Muscle layer of duodenum (tissue), 2 donors: ENCODE data around the gene WHAMM.
"Not testable (repeated sequence)": the region's sequence is repeated elsewhere in the genome, so short reads cannot be mapped to it uniquely, and the experiment has no call there.

ENCODE experiments used
- H3K27ac ChIP-seq: one replicate; pipeline ENCODE4 v1.7.0; 2013; ENCODE audit warnings: mild to moderate bottlenecking, low read length
- H3K27me3 ChIP-seq: one replicate; pipeline ENCODE4 v1.7.0; 2013; ENCODE audit warnings: low read depth, mild to moderate bottlenecking, control low read depth, low read length
- H3K36me3 ChIP-seq, 2 donors: one replicate each; pipeline ENCODE4 v1.7.0; 2013; ENCODE audit warnings: low read length in 2 of 2, control low read depth in 1 of 2, mild to moderate bottlenecking in 1 of 2; ENCODE audit not compliant: insufficient read depth in 2 of 2, control insufficient read depth in 1 of 2
- H3K4me1 ChIP-seq, 2 donors: one replicate each; pipeline ENCODE4 v1.7.0; 2013; ENCODE audit warnings: low read length in 2 of 2, mild to moderate bottlenecking in 2 of 2, control low read depth in 1 of 2, moderate library complexity in 1 of 2; ENCODE audit not compliant: insufficient read depth in 2 of 2, control insufficient read depth in 1 of 2
- H3K4me3 ChIP-seq, 2 donors: one replicate each; pipeline ENCODE4 v1.7.0; 2013; ENCODE audit warnings: low read length in 2 of 2, low read depth in 1 of 2, mild to moderate bottlenecking in 1 of 2
- H3K9me3 ChIP-seq, 2 donors: one replicate each; pipeline ENCODE4 v1.7.0; 2013; ENCODE audit warnings: low read length in 2 of 2, control low read depth in 1 of 2, mild to moderate bottlenecking in 1 of 2; ENCODE audit not compliant: control insufficient read depth in 1 of 2
- donor health status: healthy.

WHAMM gene

DNA sequence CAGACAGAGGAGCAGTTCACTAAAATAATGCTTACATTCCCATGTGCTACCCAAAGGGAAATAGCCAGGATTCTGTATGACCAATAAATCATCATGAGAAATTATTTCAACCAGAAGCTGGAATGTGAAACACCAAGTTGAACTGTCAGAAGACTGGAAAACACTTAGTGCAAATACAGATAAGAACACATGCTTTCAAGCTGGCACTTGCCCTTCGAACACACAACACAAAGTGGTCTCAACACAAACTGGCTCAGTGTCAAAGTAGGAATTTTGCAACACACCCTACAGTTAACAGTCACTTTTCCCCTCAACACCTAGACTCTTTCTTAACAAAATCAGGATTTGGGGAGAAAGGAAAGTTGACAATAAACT lies 4.9 kb upstream of the WHAMM start:
- Histone ChIP-seq H3K4me1 (peaks cover 0 to 4% of the 10 kb centered on the region in 2 donors), H3K36me3 (no peaks in the 10 kb centered on the region), H3K4me3 (no peak overlapping the region), H3K9me3 (no peaks in the 10 kb centered on the region), H3K27me3 (no peaks in the 10 kb centered on the region), H3K27ac (no peak overlapping the region)

DNA sequence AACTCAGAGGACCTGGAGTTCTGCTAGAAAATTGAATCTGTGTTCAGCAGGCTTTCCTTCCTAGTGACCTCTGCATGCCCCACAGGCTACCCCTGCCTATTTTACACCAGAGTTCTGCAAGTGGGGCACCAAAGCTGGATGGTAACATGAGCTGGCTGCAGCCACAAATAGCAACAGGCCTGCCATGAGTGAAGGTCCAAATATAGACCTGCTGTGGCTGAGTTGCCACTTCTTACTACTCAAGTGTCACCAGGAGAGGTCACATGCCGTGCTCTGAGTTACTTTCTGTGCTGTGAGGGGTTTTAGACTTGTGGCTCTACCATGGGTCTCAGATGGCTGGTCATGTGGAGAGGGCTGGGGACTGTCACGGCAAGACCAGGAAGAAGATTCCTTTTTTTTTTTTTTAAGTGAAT lies 3.4 kb upstream of the WHAMM start, which contains the start of gene FSD2:
FSD2 (minus strand) TSS at position 76 of the 413 bp plus-strand sequence. CDS start 18,679 bp downstream, outside the sequence.
- Histone ChIP-seq H3K4me1 (peaks cover 0 to 4% of the 10 kb centered on the region in 2 donors), H3K27ac (no peak within 1 kb of the TSS), H3K9me3 (no peaks in the 10 kb centered on the region), H3K36me3 (peaks cover 0 to 6% of the 10 kb centered on the region in 2 donors), H3K4me3 (no peak within 1 kb of the TSS), H3K27me3 (no peaks in the 10 kb centered on the region)

DNA sequence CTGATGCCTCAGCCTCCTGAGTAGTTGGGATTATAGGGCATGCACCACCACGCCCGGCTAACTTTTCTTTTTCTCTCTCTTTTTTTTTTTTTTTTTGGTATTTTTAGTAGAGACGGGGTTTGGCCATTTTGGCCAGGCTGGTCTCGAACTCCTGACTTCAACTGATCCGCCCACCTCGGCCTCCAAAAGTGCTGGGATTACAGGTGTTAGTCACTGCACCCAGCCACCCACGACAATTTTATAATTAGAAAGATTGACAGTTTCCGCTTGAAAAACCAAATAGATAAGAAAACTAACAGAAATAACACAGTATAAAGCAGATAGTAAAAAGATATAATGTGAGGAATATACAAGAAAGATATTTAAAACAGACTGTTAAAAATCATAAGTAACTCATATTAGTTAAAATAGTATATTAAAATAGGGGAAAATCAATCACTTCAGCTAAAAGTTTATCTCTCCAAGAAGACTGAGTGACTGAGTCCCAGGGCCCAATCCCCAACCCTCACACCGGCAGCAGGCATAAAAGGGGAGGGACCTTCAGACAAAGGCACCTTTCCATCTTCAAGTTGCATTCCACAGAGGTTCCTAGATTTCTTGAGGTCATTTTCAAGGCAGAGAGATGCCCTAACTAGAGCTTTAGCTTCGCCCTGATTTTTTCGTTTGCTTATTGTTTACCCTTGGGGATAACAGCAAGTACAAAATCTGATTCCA lies 1.4 kb upstream of the WHAMM start:
- no peak overlapping the region for H3K27ac ChIP-seq

DNA sequence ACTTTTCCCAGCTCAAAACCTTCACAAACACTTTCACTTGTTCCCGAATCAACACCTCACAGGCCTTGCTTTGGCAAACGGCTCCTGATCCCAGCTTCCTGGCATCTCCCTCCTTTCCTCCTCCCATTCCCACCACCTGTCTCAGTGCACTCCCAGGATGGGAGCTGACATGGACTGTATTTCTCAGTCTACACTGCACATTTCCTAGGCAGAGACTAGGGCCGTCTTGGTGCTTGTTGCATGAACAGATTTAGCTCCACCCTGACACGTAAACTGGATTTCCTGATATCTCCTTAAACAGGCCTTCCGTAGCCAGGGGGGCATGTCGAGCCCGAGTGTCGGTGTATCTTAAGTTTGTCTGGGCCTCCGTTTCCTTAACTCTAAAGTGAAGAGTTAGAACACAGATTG lies 790 bp upstream of the WHAMM start:
- H3K4me1 ChIP-seq, result peaks cover 0 to 14% of the 10 kb centered on the region in 2 donors
- no peaks in the 10 kb centered on the region for H3K27me3 ChIP-seq
- peak overlapping the region; percentile 86 for H3K27ac ChIP-seq
- peaks cover 0 to 7% of the 10 kb centered on the region in 2 donors for H3K36me3 ChIP-seq
- H3K4me3 ChIP-seq, result peak overlapping the region in 1 of 2 donors; percentile 57
- H3K9me3 ChIP-seq, result no peaks in the 10 kb centered on the region

More for the DNA sequence above, 1.4 kb upstream of the WHAMM start:
- Histone ChIP-seq H3K4me3 (no peak overlapping the region), H3K36me3 (peaks cover 0 to 7% of the 10 kb centered on the region in 2 donors), H3K4me1 (peaks cover 0 to 14% of the 10 kb centered on the region in 2 donors), H3K27me3 (no peaks in the 10 kb centered on the region), H3K9me3 (no peaks in the 10 kb centered on the region)

DNA sequence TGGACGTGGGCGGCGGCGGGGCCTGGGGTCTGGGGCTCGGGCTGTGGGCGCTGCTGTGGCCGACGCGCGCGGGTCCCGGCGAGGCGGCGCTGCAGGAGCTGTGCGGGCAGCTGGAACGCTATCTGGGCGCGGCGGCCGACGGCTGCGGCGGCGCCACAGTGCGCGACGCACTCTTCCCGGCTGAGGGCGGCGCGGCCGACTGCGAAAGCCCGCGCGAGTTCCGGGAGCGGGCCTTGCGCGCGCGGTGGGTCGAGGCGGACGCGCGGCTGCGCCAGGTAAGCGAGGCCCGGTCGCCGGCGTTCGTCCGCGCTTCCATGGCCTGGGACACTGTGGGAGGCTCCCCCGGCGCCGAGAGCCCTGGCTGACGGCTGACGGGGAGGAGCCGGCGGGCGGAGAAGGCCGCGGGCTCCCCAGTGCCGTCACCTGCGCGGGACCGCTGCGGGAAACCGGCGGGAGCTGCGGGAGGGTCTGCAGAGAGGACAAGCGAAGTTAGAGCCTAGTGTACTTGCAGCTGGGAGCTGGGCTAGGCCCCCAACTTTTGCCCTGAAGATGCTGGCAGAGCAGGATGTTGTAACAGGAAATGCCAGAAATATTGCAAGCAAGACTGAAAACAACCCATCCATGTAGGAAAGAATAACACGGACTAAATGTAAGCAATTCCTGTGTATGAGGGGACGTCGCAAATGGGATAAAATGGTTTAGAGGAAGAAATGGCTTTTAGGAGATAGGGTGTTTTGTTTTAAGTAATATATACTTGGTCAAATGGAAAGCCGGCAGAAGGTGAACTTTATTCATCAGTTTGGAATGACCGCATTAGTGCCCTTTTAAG lies 847 bp downstream of the WHAMM start:
- Histone ChIP-seq H3K27me3 (no peaks in the 10 kb centered on the region), H3K36me3 (peaks cover 5 to 7% of the 10 kb centered on the region in 2 donors), H3K4me3 (peak overlapping the region; percentile 88 to 92), H3K27ac (peak overlapping the region; percentile 92), H3K9me3 (no peaks in the 10 kb centered on the region), H3K4me1 (peaks cover 0 to 14% of the 10 kb centered on the region in 2 donors)

DNA sequence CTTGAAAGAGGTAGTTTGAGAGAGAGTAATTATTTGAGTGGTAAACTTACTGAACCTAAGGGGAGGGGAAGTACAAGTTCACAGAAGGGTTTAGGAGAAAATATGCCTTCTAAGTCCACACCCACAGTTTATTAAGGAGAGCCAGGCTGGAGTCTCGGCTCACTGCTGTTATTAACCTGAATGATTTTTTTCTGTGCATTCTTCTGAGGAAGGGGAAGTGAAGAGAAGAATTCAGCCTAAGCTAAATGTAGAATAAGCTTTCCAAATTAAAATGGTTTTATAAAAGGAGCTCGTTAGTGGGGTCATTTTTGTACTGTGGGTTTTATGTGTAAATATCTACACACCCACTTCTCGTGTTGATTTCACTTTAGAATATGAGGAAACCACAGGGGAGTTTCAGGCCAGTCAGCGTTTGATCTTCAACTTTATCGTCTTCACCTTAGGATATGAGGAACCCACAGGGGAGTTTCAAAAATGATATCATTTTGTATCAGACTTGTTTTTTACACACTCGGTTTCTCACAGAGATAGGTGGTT lies 1.5 kb downstream of the WHAMM start:
- Histone ChIP-seq H3K27ac (peak overlapping the region; percentile 92), H3K36me3 (peaks cover 8 to 9% of the 10 kb centered on the region in 2 donors), H3K4me3 (peak overlapping the region; percentile 88 to 92), H3K4me1 (peaks cover 0 to 14% of the 10 kb centered on the region in 2 donors), H3K9me3 (no peaks in the 10 kb centered on the region), H3K27me3 (no peaks in the 10 kb centered on the region)

DNA sequence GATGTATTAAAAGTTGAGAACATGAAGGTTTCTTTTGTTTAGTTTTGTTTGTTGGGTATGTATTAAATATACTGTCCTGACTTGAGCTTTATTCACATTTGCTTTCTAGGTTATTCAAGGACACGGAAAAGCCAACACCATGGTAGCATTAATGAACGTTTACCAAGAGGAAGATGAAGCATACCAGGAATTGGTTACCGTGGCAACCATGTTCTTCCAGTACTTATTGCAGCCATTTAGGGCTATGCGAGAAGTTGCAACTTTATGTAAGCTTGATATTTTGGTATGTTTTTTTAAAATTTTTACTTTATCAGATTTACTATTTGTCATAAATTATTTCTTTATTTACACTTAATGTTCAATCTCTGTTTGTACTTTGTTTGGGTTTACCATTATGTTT lies 3.6 kb downstream of the WHAMM start:
- H3K9me3 ChIP-seq, result no peaks in the 10 kb centered on the region
- no peak overlapping the region for H3K27ac ChIP-seq
- peaks cover 0 to 14% of the 10 kb centered on the region in 2 donors for H3K4me1 ChIP-seq
- H3K36me3 ChIP-seq, result peaks cover 19 to 20% of the 10 kb centered on the region in 2 donors
- H3K4me3 ChIP-seq, result no peak overlapping the region
- H3K27me3 ChIP-seq, result no peaks in the 10 kb centered on the region

DNA sequence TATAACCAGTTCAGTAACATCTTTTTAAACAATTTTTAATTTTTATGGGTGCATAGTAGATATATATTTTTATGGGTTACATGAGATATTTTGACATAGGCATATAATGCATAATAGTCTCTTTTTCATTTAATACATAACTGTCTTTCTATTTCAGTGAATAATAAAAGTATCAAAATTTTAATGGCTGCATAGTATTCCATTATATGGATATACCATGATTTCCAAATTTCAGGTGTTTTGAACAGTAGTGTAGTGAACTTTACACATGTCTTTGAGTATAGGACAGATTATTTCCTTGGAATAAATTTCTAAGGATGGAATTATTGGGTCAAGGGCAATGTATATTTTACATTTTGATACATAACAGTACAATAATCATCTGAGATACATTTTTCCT lies 10.7 kb downstream of the WHAMM start:
- H3K4me1 ChIP-seq, result no peaks in the 10 kb centered on the region
- H3K4me3 ChIP-seq, result no peak overlapping the region
- no peak overlapping the region for H3K27ac ChIP-seq
- no peaks in the 10 kb centered on the region for H3K27me3 ChIP-seq
- no peaks in the 10 kb centered on the region for H3K9me3 ChIP-seq
- peaks cover 22 to 33% of the 10 kb centered on the region in 2 donors for H3K36me3 ChIP-seq

DNA sequence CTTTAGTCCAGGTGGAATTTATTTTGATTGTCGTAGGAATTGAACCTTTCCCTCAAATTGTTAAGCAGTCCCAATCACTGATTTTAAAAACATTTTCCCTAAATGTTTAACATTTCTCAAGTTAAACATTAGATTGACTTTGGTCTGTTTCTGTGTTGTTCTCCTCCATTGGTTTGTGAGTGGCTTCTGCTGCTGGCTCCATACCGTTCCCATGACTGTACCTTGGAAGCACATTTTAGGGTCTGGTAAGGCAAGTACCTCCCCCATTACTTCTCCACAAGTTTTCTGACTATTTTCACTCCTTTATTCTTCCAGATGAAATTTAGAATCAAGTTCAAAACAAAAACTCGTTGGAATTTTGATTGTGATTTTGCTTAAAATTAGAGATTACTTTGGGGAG lies 12.0 kb downstream of the WHAMM start:
- peaks cover 23 to 39% of the 10 kb centered on the region in 2 donors for H3K36me3 ChIP-seq
- not testable (repeated sequence) for H3K9me3 ChIP-seq, H3K27me3 ChIP-seq, H3K4me1 ChIP-seq, H3K4me3 ChIP-seq, H3K27ac ChIP-seq

DNA sequence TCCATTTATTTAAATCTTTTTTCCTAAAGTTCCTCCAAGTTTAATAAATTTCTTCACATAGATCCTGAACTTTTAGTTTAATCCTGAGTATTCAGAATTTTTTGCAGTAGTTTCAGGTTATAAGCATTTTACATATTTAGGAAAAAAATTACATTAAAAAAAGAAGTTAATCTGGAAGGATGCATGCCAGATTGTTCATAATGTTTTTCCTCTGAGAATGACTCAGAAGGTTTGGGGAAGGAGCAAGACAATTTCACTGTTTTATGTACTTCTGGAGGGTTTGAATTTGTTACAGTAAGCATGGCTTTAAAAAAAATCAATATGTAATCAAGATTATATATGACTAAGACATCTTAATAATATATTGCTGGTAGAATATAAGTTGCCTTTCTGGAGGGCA lies 12.4 kb downstream of the WHAMM start:
- not testable (repeated sequence) for H3K4me3 ChIP-seq, H3K9me3 ChIP-seq, H3K4me1 ChIP-seq, H3K27ac ChIP-seq, H3K27me3 ChIP-seq
- peaks cover 26 to 39% of the 10 kb centered on the region in 2 donors for H3K36me3 ChIP-seq

DNA sequence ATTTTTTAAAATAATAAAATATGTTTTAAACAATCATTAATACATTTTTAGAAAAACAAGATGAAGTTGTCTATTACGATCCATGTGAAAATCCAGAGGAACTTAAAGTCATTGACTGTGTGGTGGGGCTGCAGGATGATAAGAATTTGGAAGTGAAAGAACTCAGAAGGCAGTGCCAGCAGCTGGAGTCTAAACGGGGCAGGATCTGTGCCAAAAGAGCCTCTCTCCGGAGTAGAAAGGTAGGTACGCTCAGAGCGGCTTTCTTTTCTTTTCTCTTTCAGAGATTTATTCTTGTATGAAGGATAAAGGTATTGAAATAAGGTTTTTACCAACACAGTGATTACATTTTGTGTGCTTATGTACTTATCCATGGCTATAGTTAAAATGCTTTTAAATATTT lies 13.6 kb downstream of the WHAMM start:
- peaks cover 25 to 45% of the 10 kb centered on the region in 2 donors for H3K36me3 ChIP-seq

More for the DNA sequence above, 13.6 kb downstream of the WHAMM start:
- Histone ChIP-seq H3K4me1 (no peaks in the 10 kb centered on the region), H3K27me3 (no peaks in the 10 kb centered on the region), H3K4me3 (no peak overlapping the region), H3K9me3 (no peaks in the 10 kb centered on the region), H3K27ac (no peak overlapping the region)
